Choroid plexus epithelial cell (primary cell): Measurements from ENCODE around the gene CDH7.

ENCODE experiments used
- DNase-seq: peaks from one replicate; pipeline ENCODE4 v3.0.0-alpha.2; 2010; ENCODE audit warnings: low read depth
- H3K4me3 ChIP-seq: 2 replicates; pipeline ENCODE4 v1.5.1; 2011; ENCODE audit warnings: low read depth, mild to moderate bottlenecking, control low read depth, low read length, moderate library complexity
- CTCF ChIP-seq: conservative IDR thresholded peaks from 2 replicates; pipeline ENCODE4 v1.5.1; 2011; ENCODE audit warnings: low read depth, mild to moderate bottlenecking, control low read depth, inconsistent platforms, low read length, moderate library complexity

Gene CDH7

GRCh38 chr18:65752625-65753325 lies 2.0 kb downstream of the CDH7 start:
- no peak for TF ChIP-seq CTCF
- H3K4me3 ChIP-seq = no peak overlapping the region

GRCh38 chr18:65753520-65753919 lies 2.7 kb downstream of the CDH7 start:
- peak; percentile 78 for DNase-seq
- no peak overlapping the region for H3K4me3 ChIP-seq
- peak; percentile 71 for TF ChIP-seq CTCF

More at GRCh38 chr18:65752625-65753325, 2.0 kb downstream of the CDH7 start:
- no peak for DNase-seq

GRCh38 chr18:65754121-65754520 lies 3.3 kb downstream of the CDH7 start:
- no peak for TF ChIP-seq CTCF
- no peak overlapping the region for H3K4me3 ChIP-seq
- peak; percentile 82 for DNase-seq

GRCh38 chr18:65755616-65756015 lies 4.8 kb downstream of the CDH7 start:
- TF ChIP-seq CTCF = no peak
- no peak for DNase-seq
- H3K4me3 ChIP-seq = no peak overlapping the region

GRCh38 chr18:65760457-65760856 lies 9.6 kb downstream of the CDH7 start:
- H3K4me3 ChIP-seq = no peak overlapping the region
- no peak for DNase-seq
- TF ChIP-seq CTCF = no peak

GRCh38 chr18:65761636-65762295 lies 11.0 kb downstream of the CDH7 start:
- TF ChIP-seq CTCF = no peak
- H3K4me3 ChIP-seq = no peak overlapping the region
- no peak for DNase-seq

GRCh38 chr18:65762556-65762955 lies 11.7 kb downstream of the CDH7 start:
- no peak for DNase-seq
- H3K4me3 ChIP-seq = no peak overlapping the region
- TF ChIP-seq CTCF = no peak
